Stimulated activated CD8-positive, alpha-beta memory T cell treated with anti-CD3 and anti-CD28 coated beads, Interleukin-7, amount 100 ng/mL, for 4 hours (primary cell): ENCODE results near the gene CDH23.
A peak's percentile ranks its signal among the peaks of the same experiment; 100 is the strongest.

Source experiments
- DNase-seq, 2 donors: peaks; one replicate each; pipeline ENCODE4 v3.0.0-alpha.2; 2020; ENCODE audit warnings: low read depth in 2 of 2

The CDH23 gene

DNA sequence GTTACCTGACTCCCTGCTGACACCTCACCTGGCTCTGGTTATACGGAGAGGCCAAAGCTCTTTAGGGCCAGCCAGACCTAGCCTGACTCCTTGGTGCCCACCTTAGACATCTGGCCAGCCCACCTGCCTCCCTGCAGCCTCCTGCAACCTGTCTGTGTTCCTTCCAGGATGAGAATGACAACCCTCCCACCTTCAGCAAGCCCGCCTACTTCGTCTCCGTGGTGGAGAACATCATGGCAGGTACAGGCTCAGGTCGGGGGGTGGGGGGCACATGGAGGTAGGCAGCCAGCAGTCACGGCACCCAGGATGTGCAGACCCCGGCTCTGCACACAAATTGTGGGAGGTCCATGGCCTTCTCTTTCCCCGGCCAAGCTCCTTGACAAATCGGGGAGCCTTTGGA is 290.8 kb downstream of the CDH23 start:
- no peak for DNase-seq

DNA sequence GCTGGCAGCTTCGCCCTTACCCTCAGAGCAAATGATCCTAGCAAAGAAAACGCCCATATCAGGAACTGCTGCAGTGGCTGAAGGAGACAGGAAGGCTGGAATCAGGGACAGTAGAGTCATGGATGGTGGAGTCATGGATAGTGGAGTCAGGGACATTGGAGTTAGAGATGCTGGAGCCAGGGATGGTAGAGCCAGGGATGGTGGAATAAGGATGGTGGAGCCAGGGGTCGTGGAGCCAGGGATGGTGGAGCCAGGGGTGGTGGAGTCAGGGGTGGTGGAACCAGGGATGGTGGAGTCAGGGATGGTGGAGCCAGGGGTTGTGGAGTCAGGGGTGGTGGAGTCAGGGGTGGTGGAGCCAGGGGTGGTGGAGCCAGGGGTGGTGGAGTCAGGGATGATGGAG is 291.5 kb downstream of the CDH23 start:
- no peak for DNase-seq

DNA sequence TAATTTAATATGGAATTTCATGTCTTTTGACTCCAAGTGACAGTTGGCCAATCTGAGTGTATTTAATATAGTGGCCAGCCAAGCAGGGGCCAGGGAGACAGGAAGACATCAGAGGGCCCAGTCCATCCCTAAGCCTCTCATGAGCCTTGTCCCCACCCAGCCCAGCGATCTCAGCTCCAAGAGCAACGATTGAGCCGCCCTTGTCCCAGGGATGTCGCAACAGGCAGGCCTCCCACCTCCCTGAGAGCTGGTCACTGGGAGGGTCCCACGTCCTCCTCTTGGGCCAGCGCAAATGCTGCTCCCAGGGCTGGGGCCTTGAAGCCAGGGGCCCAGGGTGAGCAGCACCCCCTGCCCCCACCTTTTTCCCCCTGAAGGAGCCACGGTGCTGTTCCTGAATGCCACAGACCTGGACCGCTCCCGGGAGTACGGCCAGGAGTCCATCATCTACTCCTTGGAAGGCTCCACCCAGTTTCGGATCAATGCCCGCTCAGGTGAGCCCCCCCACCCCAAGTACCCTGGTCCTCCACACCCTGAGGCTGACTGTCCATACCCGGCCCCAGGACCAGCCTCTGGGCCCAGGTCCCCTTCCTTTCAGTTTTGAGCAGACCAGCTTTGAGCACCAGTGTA is 293.5 kb downstream of the CDH23 start:
- DNase-seq, result no peak

DNA sequence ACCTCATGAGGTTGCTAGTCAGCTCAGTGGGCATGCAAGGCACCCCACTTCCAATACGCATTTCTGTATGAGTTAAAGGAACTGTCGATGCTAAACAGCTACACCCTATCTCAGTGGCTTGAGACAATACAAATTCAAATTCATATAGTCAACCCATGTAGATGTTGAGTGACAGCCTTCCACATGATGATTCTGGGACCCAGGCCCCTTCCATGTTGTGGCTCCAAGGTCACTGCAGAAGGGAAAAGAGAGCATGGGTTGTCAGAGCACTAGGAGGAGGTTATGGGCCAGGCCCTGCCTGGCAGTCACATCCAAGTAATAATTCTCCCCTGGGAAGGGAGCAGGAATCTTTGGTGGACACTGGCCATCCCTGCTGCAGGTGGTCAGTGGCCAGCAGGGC is 294.7 kb downstream of the CDH23 start:
- no peak for DNase-seq

DNA sequence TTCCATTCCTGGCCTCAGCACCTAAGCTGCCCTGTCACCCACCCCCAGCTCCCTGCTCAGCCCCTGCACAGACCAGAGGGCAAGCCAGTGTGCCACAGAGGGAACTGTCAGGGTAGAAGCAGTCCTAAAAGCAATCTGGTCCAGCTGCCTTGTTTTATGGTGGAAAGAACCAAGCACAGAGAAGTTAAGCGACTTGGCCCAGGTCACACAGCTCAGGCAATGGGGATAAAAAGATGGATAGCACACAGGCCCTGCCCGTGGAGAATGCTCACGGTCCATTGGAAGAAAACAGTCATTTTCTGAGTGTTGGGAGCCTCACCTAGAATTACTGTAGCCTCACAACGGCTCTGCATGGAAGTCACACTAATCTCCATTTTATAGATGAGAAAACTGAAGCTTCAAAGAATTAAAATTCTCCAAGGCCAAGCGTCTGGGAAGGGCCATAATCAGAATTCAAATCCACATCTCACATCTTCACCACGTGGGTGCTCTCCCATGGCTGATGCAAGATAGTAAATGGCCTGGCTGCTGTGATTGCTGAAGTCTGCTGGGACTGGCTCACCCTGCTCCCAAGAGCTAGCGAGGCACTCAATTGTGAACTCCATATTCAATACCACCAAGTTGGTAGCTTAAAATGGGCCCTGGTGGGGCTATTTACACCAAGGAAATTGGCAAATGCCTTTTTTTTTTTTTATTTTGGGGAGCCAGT is 296.0 kb downstream of the CDH23 start:
- no peak for DNase-seq

DNA sequence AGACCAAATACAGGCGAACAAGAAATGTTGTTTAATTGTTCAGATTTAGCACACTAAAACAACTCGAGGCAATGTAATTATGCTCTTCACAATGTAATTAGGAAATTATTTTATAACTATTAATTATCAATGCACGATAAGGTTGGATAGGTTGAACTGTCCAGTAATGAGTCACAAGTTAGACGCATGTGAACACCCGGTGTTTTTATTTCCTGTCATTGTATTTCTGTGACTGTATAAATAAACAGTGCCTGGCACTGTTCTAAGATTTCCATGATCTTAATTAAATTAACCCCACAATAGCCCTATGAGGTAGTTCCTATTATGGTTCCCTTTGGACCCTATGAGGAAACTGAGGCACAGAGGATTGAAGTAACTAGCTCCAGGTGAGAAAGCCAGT is 296.7 kb downstream of the CDH23 start:
- no peak for DNase-seq

DNA sequence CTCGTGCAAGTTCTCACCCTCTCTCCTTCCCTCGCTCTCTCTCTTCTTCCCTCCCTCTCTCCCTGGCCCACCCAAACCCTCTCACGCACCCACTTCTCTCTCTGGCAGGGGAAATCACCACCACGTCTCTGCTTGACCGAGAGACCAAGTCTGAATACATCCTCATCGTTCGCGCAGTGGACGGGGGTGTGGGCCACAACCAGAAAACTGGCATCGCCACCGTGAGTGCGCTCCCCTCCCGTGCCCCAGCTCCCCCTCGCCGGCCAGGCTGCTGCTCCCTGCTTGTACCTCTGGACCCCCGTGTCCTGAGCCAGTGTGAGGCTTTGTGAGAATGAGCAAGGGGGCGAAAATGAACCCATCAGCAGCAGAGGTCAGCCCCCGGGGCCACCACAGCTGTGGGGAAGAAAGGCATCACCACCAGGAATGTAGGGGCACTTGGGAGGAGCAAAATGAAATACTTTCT is 297.4 kb downstream of the CDH23 start:
- no peak for DNase-seq

DNA sequence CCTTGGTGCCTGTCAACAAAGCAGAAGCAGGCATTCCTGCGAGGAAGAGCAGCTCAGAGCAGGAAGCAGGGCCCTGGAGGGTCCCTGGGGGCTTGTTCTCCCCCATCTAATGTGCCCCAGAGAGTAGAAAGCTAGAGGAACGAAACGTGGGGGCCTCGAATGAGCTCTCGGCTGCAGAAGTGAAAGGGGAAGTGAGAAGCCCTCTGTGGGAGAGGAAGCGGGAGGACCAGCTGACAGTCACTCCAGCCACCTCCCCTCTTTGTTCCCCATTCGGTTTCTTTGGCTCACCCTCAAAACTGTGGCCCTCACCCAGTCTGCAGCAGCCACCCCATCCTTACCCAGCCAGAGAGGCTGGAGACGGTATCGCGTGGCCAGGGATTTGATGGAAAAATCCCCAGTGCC is 297.8 kb downstream of the CDH23 start:
- peak in 1 of 2 donors; percentile 21 for DNase-seq

DNA sequence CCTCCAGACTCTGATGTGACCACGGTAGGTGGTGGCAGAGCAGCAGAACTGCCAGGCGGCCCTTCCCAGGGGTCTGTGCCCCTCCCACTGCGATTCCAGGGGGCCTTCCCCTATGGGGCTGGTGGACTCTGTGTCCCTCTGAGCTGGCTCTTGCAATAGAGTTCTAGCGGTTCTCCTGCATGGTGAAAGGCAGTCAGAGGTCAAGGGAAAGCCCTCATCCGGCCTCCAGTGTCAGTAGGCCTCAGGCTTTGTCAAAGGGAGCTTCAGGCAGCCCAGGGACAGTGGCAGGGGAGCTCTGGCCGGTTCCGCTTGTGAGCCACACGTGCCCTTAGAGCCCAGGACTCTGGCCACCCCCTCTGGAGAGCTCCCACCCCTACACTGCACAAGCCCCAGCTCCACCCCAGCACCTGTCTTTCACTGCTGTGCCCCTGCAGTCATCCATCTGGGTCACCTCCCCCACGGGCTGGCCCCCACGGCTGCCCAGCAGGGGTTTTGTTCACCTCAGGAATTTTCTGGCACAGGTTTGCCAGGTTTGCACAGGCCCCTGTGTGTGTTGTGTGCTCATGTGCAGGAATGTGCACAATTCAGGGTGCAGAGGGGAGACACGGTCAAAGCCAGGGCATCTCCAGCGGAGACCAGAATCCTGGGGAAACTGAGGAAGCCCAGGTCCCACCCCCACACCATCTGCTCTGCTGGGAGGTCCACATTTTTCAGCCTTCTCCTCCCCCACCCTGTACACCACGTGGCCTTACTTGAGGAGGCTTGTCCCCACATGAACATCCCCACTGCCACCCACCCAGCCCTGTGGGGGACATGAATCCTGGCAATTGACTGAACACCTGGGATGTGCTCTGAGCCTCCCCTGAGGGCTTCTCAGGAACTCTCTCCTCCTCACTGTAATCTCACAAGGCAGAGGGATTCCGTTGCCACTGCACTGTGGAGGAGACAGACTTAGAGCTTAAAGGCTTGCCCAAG is 299.1 kb downstream of the CDH23 start:
- no peak for DNase-seq

DNA sequence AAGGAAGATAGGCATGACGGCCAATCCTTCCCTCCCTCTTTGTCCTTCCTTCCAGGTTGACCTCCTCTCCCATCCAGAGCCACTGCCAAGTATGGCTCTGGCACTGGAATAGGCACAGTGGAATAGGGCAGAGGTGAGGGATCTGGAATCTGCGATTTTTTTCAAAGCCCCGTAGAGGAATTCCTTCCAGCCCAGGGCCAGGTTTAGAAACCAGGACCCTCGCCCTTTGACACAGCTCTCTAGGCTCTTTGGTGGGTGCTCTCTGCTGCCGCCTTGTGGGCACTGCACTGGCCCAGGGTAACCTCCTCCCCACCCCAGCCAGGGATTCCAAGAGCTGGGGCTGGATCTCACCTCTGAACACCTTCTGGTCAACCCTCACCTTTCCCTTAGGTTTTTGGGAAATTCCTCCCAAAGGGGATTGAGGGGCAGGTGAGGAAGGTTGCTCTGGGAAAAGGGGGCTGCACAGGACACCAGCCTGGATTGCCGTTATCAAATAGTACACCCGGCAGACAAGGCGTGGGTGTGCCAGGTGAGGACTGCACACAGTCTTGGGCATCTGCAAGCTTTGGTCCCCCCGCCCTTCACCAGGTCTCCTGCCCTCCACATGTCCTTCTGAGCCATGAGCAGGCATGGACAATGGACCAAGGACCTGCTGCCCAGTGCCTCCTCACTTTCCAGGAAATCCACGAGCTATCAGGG is 300.1 kb downstream of the CDH23 start:
- peak; percentile 36 to 37 for DNase-seq

DNA sequence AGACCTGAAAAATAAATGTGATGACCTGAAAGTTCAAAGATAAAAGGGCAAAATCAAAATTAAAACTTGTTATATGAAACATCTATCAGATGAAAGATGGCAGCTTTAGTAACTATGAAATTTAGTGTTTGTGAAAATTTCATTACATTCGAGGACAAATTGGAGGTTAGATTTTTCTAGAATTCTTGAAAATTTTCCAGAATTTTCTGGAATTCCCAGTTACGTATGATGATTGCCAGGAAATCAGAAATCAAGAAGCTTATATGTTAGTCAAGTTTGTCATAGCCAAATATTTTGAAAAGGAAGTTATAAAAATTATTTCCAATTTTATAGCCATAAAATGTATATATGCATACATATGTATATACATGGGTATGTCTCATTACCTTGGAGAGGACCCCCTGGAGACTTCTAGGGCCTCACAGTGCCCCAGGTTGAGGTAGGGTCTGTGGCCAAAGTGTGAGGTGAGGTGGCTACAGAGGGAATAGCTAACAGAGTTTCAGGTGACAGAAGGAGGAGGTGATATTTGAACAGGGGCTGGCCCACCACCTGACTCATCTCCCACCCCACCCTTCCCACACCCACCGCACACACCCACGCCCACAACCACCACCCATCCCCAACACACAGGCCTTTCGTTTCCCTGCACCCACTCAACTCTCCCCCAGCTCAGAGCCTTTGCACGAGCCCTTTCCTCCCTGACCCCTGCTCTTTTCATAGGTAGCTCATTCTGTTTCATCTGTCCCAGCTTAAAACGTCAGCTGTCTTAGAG is 301.4 kb downstream of the CDH23 start:
- DNase-seq, result peak; percentile 54 to 74

DNA sequence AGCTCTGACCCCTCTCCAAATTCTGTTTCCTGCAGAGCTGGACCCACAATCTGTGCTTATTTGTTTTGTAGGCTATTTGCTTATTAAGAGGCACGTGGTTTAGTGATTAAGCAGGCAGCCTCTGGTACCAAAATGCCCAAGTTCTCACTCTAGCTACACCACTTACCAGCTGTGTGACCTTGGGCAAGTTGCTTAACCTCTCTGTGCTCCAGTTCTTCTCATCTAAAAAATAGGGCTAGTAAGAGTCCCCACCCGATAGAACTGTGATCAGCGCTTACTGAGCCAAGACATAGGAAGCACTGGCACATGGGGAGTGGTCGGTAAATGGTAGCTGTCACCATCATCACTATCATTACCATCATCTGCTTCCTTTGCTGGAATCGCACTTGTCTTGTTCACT is 302.0 kb downstream of the CDH23 start:
- DNase-seq, result no peak

DNA sequence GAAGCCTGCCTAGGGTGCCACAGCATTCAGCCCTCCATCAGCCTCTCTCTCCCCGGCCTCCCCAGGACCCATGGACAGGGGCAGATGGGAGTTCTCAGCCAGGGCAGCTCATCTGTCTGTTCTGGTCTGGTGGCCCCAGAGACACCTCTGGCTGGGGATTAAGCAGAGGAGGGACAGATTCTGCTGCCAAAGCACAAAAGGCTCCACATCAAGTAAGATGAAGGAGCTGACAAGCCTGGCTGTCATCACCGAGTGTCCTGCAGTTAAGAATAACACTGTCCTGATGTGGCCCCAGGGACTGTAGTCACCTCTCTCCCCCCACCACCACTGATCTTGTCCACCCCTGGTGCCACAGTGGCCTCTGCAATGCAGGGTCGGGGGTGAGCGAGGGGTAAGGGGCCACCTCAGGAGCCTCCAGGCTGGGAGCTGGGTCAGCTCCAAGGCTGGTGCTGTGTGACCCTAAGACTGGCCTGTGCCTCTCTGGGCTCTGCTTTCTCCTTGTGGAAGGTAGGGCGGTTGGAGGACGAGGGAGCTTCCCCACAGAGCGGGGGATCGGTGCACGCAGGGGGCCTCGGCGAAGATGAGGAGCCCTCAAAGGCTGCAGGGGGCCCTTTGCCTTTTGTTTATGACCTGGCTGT is 304.1 kb downstream of the CDH23 start:
- DNase-seq, result no peak

DNA sequence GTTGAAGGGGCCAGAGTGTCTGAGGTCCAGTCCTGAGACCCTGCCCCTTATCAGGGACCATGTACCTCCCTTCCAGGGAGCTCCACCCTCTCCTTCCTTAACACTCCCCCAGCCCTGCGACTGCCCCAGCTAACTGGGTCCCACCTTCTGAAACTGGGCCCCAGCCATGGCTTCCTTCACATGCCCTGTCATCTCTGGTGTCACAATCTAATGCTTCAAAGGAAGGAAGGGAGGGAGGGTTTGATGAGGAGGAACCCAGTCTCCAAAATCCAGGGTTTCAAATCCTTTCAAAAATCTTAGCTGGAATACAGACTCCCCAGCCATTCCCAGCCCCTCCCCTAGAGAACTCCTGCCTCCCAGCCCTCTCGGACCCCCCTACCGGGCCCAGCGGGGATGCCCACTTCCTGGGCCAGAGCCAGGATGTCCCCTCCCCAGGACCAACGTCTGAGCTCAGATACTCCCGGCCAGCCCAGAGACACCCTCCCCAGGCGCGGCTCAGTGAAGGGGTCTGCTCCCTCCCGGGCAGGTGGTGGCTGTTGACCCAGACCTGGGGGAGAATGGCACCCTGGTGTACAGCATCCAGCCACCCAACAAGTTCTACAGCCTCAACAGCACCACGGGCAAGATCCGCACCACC is 304.9 kb downstream of the CDH23 start:
- no peak for DNase-seq

DNA sequence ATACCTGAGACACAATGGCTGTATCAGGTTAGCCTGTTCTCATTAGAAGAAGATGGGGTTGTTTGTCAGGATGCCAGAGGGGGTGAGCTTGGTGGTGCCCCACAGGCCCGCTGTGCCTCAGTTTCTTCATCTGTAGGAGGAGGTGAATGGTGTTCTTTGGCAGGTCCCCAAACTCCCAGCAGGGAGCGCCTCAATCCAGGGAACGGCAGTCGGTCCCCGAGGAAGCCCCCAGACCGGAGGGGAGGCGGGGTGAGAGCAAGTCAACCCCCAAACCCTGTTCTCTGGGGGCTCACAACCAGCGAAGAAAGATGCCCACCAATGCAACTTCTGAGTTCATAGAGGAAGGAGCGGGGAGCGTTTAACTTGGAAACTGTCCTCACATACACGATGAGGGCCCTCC is 306.9 kb downstream of the CDH23 start:
- no peak for DNase-seq

DNA sequence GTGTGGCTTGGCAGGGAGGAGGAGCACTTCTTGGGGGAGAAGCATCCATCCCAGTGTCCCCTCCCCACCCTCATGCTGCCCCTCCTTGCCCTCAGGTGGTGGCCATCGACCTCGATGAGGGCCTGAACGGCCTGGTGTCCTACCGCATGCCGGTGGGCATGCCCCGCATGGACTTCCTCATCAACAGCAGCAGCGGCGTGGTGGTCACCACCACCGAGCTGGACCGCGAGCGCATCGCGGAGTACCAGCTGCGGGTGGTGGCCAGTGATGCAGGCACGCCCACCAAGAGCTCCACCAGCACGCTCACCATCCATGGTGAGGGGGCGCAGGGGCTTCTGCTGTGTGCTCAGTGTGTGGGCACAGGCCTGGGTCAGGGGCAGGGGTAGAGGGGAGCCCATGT is 308.1 kb downstream of the CDH23 start:
- DNase-seq, result no peak

DNA sequence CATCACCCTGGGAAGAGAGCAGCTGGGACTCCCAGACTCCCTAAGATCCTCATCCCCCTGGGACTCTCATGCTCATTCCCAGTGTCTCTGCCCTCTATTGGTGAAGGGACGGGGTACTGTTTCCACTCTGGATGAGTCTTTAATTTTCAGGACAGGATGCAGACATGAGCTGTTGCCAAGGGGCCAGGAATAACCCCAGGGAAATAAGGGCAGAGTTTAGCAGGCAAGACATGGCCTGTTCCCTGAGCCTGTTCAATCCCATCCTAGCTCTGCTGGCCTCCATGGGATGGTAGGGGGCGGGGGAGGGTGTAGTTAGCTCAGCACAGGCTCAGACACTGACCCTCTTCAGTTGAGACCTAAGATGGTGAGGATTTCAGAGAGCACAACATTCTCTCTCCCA is 308.9 kb downstream of the CDH23 start:
- DNase-seq, result no peak

DNA sequence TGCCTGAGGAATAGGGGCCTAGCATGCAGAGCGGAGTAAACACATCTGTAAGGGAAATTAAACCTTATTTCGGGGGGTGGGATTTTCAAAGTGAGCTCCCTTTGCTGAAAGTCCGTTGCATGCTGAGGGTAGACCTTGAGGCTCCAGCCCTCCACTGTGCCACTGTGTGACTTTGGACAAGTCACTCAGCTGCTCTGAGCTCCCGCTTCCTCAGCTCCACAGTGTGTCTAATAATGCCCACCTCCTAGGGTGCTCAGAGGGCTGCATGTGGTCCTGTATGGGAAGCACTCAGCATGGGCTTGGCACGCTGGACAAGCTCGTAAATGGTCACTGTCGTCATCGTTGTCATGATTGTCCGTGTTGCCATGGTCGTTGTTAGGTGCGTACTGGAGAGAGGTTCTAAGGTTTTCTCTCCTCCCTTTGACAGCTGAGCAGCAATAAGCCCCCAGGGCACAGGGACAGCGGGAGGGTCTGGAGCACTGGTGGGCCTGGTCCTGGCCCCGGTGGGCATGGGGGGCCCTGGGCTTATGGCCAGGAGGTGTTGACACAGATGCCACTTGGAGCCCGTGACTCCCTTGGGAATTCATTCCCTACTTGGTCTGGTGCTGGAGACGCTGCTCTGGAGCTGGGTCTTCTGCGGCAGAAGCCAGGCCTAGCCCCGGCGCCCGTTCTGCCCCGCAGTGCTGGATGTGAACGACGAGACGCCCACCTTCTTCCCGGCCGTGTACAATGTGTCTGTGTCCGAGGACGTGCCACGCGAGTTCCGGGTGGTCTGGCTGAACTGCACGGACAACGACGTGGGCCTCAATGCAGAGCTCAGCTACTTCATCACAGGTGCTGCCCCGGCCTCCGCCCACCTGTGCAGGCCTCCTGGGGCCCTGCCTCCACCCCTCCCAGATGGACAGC is 309.7 kb downstream of the CDH23 start:
- DNase-seq, result no peak

DNA sequence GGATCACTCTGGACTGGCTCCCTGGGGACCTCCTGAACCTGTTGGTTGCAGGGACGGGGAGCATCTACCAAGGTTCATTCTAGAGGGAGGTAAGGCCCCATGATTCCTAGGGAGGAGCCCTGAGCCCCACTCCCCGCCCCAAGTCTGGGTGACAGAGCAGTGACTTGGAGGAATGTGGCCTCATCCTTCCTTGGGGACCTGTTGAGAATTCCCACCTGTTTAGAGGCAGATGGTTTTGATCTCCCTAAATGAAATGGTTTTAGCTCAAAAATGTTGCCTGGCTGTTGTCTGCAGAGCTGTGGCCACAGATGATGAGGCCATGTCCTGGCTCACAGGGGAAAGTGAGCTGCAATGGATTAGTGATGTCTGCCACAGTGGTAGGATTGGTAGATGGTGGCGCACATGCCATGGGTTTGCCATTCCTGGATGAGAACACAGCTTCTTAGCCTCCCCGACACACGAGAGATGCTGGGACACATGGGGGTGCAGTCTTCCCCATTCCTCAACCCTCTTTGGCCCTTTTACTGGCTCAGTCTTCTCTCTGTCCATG is 310.6 kb downstream of the CDH23 start:
- DNase-seq, result no peak
